HCT116 (cell line): ENCODE measurements around the gene CAPZA2. TPM values are rescaled to one million over a fixed set of nuclear protein-coding genes. Genes with fewer than 3 reads are reported as not detected.

Source experiments
- ATAC-seq: fragments of 200-7000 bp; cut with Tn5 transposase; 2 replicates; pipeline ENCODE4 v1.9.1; 2020; ENCODE audit warnings: mild to moderate bottlenecking, moderate library complexity
- BruUV-seq: library from RNA; stranded (reverse); fragments of 400-500 nt; replicated peaks from 2 replicates; lab custom pipeline; 2021; lab: Mats Ljungman, UMichigan
- CTCF ChIA-PET: fragments of 300-600 bp; sonication (Branson Sonifier 250); formaldehyde crosslinking; loops from one replicate; lab custom pipeline; 2021; ENCODE audit warnings: antibody characterized with exemption; lab: Charles Lee
- POLR2A ChIA-PET: fragments of 300-600, 350-600 bp; sonication (Branson Sonifier 250); formaldehyde crosslinking; loops from one replicate; lab custom pipeline; 2021; ENCODE audit warnings: antibody characterized with exemption; lab: Charles Lee
- RAD21 ChIA-PET, 2 experiments: fragments of 300-600 bp; sonication (Branson Sonifier 250); formaldehyde crosslinking; loops; one replicate each; lab custom pipeline; 2023; ENCODE audit warnings: low total read pairs in 2 of 2; ENCODE audit not compliant: uncharacterized antibody in 2 of 2, unreplicated experiment in 2 of 2, low non-redundant PET in 1 of 2; lab: Charles Lee
- DNase-seq: peaks from one replicate; pipeline ENCODE4 v3.0.0-alpha.2; 2010; ENCODE audit warnings: low read depth, low spot score
- H2AFZ ChIP-seq: fragments of 200-600 bp; shearing (Covaris generic), sonication (generic); 2 replicates; pipeline ENCODE4 v1.6.1; 2017; ENCODE audit warnings: low read depth, mixed run types, mixed read lengths, antibody characterized with exemption, low read length; ENCODE audit not compliant: poor library complexity, severe bottlenecking
- H3K27ac ChIP-seq: 2 replicates; pipeline ENCODE4 v1.5.1; 2012; ENCODE audit warnings: low read depth, low read length
- H3K27me3 ChIP-seq: fragments of 200-600 bp; sonication (generic); 2 replicates; pipeline ENCODE4 v1.6.1; 2016; ENCODE audit warnings: mixed run types, low read length, mixed read lengths; ENCODE audit not compliant: insufficient read depth
- H3K36me3 ChIP-seq, 2 experiments: fragments of 200-500 bp in 1 of 2; fragments of 200-600 bp in 1 of 2; sonication (Bioruptor generic) in 1 of 2; sonication (generic) in 1 of 2; 2 replicates each; pipeline versions ENCODE4 v1.5.1 to v1.6.1; 2014 to 2016; ENCODE audit warnings: low read length in 2 of 2, inconsistent platforms in 1 of 2, mixed read lengths in 1 of 2, mixed run types in 1 of 2; ENCODE audit not compliant: insufficient read depth in 2 of 2, control insufficient read depth in 1 of 2
- H3K4me1 ChIP-seq, 2 experiments: fragments of 200-600 bp in 1 of 2; sonication (generic) in 1 of 2; 2 replicates each; pipeline versions ENCODE4 v1.5.1 to v1.6.1; 2012 to 2017; ENCODE audit warnings: low read length in 2 of 2, inconsistent platforms in 1 of 2, mild to moderate bottlenecking in 1 of 2, mixed read lengths in 1 of 2, mixed run types in 1 of 2, moderate library complexity in 1 of 2; ENCODE audit not compliant: insufficient read depth in 2 of 2, control insufficient read depth in 1 of 2
- H3K4me2 ChIP-seq: fragments of 200-600 bp; sonication (generic); 2 replicates; pipeline ENCODE4 v1.6.1; 2017; ENCODE audit warnings: mixed run types, low read length, mixed read lengths
- H3K4me3 ChIP-seq, 2 experiments: fragments of 200-600 bp in 1 of 2; sonication (generic) in 1 of 2; replicated peaks in 1 of 2; 2 replicates each; pipeline ENCODE4 v1.5.1; 2011 to 2016; ENCODE audit warnings: low read length in 2 of 2, control low read depth in 1 of 2, low read depth in 1 of 2, mild to moderate bottlenecking in 1 of 2, mixed read lengths in 1 of 2, mixed run types in 1 of 2
- H3K79me2 ChIP-seq: fragments of 200-600 bp; sonication (generic); 2 replicates; pipeline ENCODE4 v1.6.1; 2017; ENCODE audit warnings: mild to moderate bottlenecking, mixed run types, low read length, moderate library complexity, mixed read lengths; ENCODE audit not compliant: insufficient read depth
- H3K9ac ChIP-seq: fragments of 200-600 bp; sonication (generic); 2 replicates; pipeline ENCODE4 v1.6.1; 2016; ENCODE audit warnings: low read length, mixed read lengths
- H3K9me2 ChIP-seq: fragments of 200-600 bp; sonication (generic), shearing (Covaris generic); 2 replicates; pipeline ENCODE4 v1.6.1; 2017; ENCODE audit warnings: mixed run types, mild to moderate bottlenecking, moderate library complexity; ENCODE audit not compliant: insufficient read depth
- H3K9me3 ChIP-seq, 2 experiments: fragments of 200-500 bp in 1 of 2; fragments of 200-600 bp in 1 of 2; sonication (Bioruptor generic) in 1 of 2; sonication (generic) in 1 of 2; 2 replicates each; pipeline ENCODE4 v1.6.1; 2014 to 2017; ENCODE audit warnings: low read length in 2 of 2, mixed read lengths in 2 of 2, inconsistent platforms in 1 of 2, low read depth in 1 of 2, mild to moderate bottlenecking in 1 of 2, mixed run types in 1 of 2, moderate library complexity in 1 of 2; ENCODE audit not compliant: control insufficient read depth in 1 of 2, insufficient read depth in 1 of 2
- H4K20me1 ChIP-seq: fragments of 200-600 bp; sonication (generic), shearing (Covaris generic); 2 replicates; pipeline ENCODE4 v1.6.1; 2017; ENCODE audit warnings: mixed run types, mild to moderate bottlenecking, moderate library complexity; ENCODE audit not compliant: insufficient read depth
- ATF3 ChIP-seq: IDR thresholded peaks from 2 replicates; pipeline ENCODE4 v1.6.1; 2012
- CEBPB ChIP-seq: IDR thresholded peaks from 2 replicates; pipeline ENCODE4 v1.6.1; 2012; ENCODE audit warnings: low read depth
- EGR1 ChIP-seq: IDR thresholded peaks from 2 replicates; pipeline ENCODE4 v1.6.1; 2012; ENCODE audit warnings: low read depth
- EZH2 ChIP-seq: fragments of 200-600 bp; sonication (generic); IDR thresholded peaks from 2 replicates; pipeline ENCODE4 v1.6.1; 2017; ENCODE audit warnings: antibody characterized with exemption, mixed run types
- EZH2phosphoT487 ChIP-seq: fragments of 200-600 bp; IDR thresholded peaks from 2 replicates; pipeline ENCODE4 v1.6.1; 2018; ENCODE audit warnings: antibody characterized with exemption, borderline replicate concordance
- FOSL1 ChIP-seq: IDR thresholded peaks from 2 replicates; pipeline ENCODE4 v1.6.1; 2012; ENCODE audit warnings: low read depth
- JUND ChIP-seq: IDR thresholded peaks from 2 replicates; pipeline ENCODE4 v1.6.1; 2012
- RAD21 ChIP-seq: IDR thresholded peaks from 2 replicates; pipeline ENCODE4 v1.6.1; 2012; ENCODE audit warnings: low read depth, mild to moderate bottlenecking
- REST ChIP-seq: IDR thresholded peaks from 2 replicates; pipeline ENCODE4 v1.6.1; 2012; ENCODE audit warnings: low read depth
- SRF ChIP-seq: IDR thresholded peaks from 2 replicates; pipeline ENCODE4 v1.6.1; 2012; ENCODE audit warnings: low read depth
- TCF7L2 ChIP-seq: IDR thresholded peaks from 2 replicates; pipeline ENCODE4 v1.7.0; 2011; ENCODE audit warnings: borderline replicate concordance, inconsistent platforms; ENCODE audit not compliant: insufficient read depth, insufficient read length; ENCODE audit errors: extremely low read depth
- YY1 ChIP-seq: IDR thresholded peaks from 2 replicates; pipeline ENCODE4 v1.6.1; 2011; ENCODE audit warnings: low read length, low read depth, moderate library complexity, mild to moderate bottlenecking; ENCODE audit not compliant: insufficient replicate concordance; ENCODE audit errors: extremely low read depth
- intact Hi-C: fragments of 100-400 bp; cut with micrococcal nuclease; formaldehyde crosslinking; loops from 2 replicates; pipeline ENCODE4 v1.10.0; 2022
- total RNA-seq: library from RNA; stranded (reverse); gene quantifications from one replicate; pipeline ENCODE4 v1.2.1, GENCODE V29; 2021; ENCODE audit not compliant: unreplicated experiment
- TF ChIP-seq, protein P1 (sequence below): IDR thresholded peaks from 2 replicates; pipeline ENCODE4 v1.6.1; 2012
- TF ChIP-seq, protein P2 (sequence below), 3 experiments: fragments of 200-600 bp in 1 of 3; sonication (generic) in 1 of 3; IDR thresholded peaks in 2 of 3; conservative IDR thresholded peaks in 1 of 3; 2 replicates each; pipeline ENCODE4 v1.5.1; 2012 to 2017; ENCODE audit warnings: low read depth in 2 of 3, low read length in 2 of 3, antibody characterized with exemption in 1 of 3, borderline replicate concordance in 1 of 3, control low read depth in 1 of 3, mild to moderate bottlenecking in 1 of 3, mixed read lengths in 1 of 3, mixed run types in 1 of 3, moderate library complexity in 1 of 3; ENCODE audit not compliant: insufficient read depth in 1 of 3

CAPZA2 gene
- total RNA-seq, 1 experiment from 2014 or later, result 135 TPM

DNA sequence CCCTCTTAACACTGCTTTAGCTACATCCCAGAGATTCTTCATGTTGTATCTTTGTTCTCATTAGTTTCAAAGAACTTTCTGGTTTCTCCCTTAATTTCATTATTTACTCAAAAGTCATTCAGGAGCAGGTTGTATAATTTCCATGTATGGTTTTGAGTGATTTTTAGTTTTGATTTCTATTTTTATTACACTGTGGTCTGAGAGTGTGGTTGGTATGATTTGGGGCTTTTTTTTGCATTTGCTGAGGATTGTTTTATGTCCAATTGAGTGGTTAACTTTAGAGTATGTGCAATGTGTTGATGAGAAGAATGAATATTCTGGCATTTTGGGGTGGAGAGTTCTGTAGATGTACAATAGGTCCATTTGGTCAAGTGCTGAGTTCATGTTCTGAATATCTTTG, 37.9 kb upstream of the CAPZA2 start:
- Histone ChIP-seq H3K27ac (no peak overlapping the region), H3K4me3 (no peak overlapping the region), H3K9me2 (no peaks in the 10 kb centered on the region), H3K4me2 (no peak overlapping the region), H2AFZ (no peak overlapping the region), H4K20me1 (no peaks in the 10 kb centered on the region), H3K9ac (no peak overlapping the region), H3K9me3 (no peaks in the 10 kb centered on the region), H3K4me1 (no peaks in the 10 kb centered on the region), H3K36me3 (no peaks in the 10 kb centered on the region), H3K27me3 (no peaks in the 10 kb centered on the region), H3K79me2 (no peaks in the 10 kb centered on the region)
- intact Hi-C loops, result no loop called here
- ChIA-PET POLR2A (no interaction called here), CTCF (no interaction called here), RAD21 (no interaction called here)
- ATAC-seq, result no peak
- no peak for DNase-seq
- BruUV-seq, result no TSS peak
- TF ChIP-seq EGR1 (no peak), YY1 (no peak), CEBPB (no peak), JUND (no peak), ATF3 (no peak)
- TF ChIP-seq, protein P1, sequence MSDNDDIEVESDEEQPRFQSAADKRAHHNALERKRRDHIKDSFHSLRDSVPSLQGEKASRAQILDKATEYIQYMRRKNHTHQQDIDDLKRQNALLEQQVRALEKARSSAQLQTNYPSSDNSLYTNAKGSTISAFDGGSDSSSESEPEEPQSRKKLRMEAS, result no peak

DNA sequence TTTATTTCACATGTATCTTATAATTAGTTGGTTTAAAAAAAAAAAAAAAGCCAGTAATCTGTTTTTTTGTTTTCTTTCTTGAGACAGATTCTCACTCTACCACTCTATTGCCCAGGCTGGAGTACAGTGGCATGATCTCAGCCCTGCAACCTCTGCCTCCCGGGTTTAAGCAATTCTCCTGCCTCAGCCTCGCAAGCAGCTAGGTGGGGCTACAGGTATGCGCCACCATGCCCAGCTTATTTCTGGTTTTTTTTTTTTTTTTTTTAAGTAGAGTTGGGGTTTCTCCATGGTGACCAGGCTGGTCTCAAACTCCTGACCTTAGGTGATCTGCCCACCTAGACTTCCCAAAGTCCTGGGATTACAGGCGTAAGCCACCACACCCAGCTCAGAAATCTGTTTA, 34.1 kb upstream of the CAPZA2 start:
- Histone ChIP-seq H3K79me2 (no peaks in the 10 kb centered on the region), H2AFZ (peak overlapping the region; percentile 11), H3K27me3 (no peaks in the 10 kb centered on the region), H3K4me3 (no peak overlapping the region), H3K4me1 (no peaks in the 10 kb centered on the region), H3K36me3 (no peaks in the 10 kb centered on the region), H3K9me3 (no peaks in the 10 kb centered on the region), H3K27ac (no peak overlapping the region), H3K9ac (no peak overlapping the region), H4K20me1 (no peaks in the 10 kb centered on the region), H3K4me2 (no peak overlapping the region), H3K9me2 (no peaks in the 10 kb centered on the region)
- RAD21 ChIA-PET, result no interaction called here
- POLR2A ChIA-PET, result interaction anchor here (0.7 kb wide), 1 partner anchor 328 kb away, joined by 5 read pairs; no protein-coding TSS in a partner anchor
- peak; percentile 61; the same call in 1 of the 2 replicates for ATAC-seq
- no peak for DNase-seq
- CTCF ChIA-PET, result interaction anchor here (0.9 to 1.1 kb wide), 3 partner anchors 20 to 299 kb away, joined by 3 to 5 read pairs (median 3); no protein-coding TSS in a partner anchor
- intact Hi-C loops, result loop anchor here (2.0 kb wide), 1 partner anchor 291 kb away; no protein-coding TSS in a partner anchor
- no TSS peak for BruUV-seq
- TF ChIP-seq, protein P1, result no peak
- TF ChIP-seq TCF7L2 (no peak), SRF (no peak), EZH2 (no peak), FOSL1 (no peak), CEBPB (no peak), REST (no peak), RAD21 (peak; percentile 70), YY1 (no peak), EZH2phosphoT487 (no peak)
- TF ChIP-seq, protein P2, sequence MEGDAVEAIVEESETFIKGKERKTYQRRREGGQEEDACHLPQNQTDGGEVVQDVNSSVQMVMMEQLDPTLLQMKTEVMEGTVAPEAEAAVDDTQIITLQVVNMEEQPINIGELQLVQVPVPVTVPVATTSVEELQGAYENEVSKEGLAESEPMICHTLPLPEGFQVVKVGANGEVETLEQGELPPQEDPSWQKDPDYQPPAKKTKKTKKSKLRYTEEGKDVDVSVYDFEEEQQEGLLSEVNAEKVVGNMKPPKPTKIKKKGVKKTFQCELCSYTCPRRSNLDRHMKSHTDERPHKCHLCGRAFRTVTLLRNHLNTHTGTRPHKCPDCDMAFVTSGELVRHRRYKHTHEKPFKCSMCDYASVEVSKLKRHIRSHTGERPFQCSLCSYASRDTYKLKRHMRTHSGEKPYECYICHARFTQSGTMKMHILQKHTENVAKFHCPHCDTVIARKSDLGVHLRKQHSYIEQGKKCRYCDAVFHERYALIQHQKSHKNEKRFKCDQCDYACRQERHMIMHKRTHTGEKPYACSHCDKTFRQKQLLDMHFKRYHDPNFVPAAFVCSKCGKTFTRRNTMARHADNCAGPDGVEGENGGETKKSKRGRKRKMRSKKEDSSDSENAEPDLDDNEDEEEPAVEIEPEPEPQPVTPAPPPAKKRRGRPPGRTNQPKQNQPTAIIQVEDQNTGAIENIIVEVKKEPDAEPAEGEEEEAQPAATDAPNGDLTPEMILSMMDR (IDR thresholded peaks at IDR 0.05 in 2 of 3, conservative IDR thresholded peaks at IDR 0.05 in 1 of 3; ENCODE audit: borderline replicate concordance in 1 of 3, insufficient read depth in 1 of 3, low read depth in 2 of 3, low read length in 2 of 3), result peak; percentile 38 to 47 (median 45); a peak in 5 of 6 replicates
